ENCODE results near the gene TOR2A.

The TOR2A gene

GRCh38 chr9:127744398-127745110 is 9.5 kb upstream of the TOR2A start:
- DNase-seq: no peak

- peak; percentile 84 for DNase-seq
Observed at GRCh38 chr9:127742435-127743088, 7.5 kb upstream of the TOR2A start.

- peak; percentile 80 for DNase-seq
Observed at GRCh38 chr9:127741831-127742434, 6.8 kb upstream of the TOR2A start.

- no peak for DNase-seq
Observed at GRCh38 chr9:127739614-127740330, 4.7 kb upstream of the TOR2A start.

GRCh38 chr9:127738666-127739065 is 3.6 kb upstream of the TOR2A start:
- no peak for DNase-seq

GRCh38 chr9:127735530-127736185 is 564 bp upstream of the TOR2A start:
- DNase-seq: no peak

- DNase-seq: no peak
Observed at GRCh38 chr9:127734247-127734746, 797 bp downstream of the TOR2A start.

GRCh38 chr9:127733614-127734013 is 1.5 kb downstream of the TOR2A start:
- no peak for DNase-seq

GRCh38 chr9:127732444-127732843 is 2.6 kb downstream of the TOR2A start:
- DNase-seq: no peak

- DNase-seq: no peak
Observed at GRCh38 chr9:127731938-127732337, 3.2 kb downstream of the TOR2A start.

GRCh38 chr9:127730799-127731410 is 4.2 kb downstream of the TOR2A start:
- no peak for DNase-seq

- no peak for DNase-seq
Observed at GRCh38 chr9:127730262-127730661, 4.8 kb downstream of the TOR2A start.

GRCh38 chr9:127729522-127730256 is 5.4 kb downstream of the TOR2A start:
- DNase-seq: no peak

GRCh38 chr9:127728808-127729207 is 6.3 kb downstream of the TOR2A start:
- DNase-seq: no peak

GRCh38 chr9:127726871-127727270 is 8.2 kb downstream of the TOR2A start:
- DNase-seq: no peak

- DNase-seq: no peak
Observed at GRCh38 chr9:127724012-127724411, 11.1 kb downstream of the TOR2A start.

- DNase-seq: no peak
Observed at GRCh38 chr9:127723444-127723843, 11.7 kb downstream of the TOR2A start.

GRCh38 chr9:127723013-127723412 is 12.1 kb downstream of the TOR2A start:
- DNase-seq: no peak

- DNase-seq: no peak
Observed at GRCh38 chr9:127722055-127722745, 12.9 kb downstream of the TOR2A start.

- DNase-seq: no peak
Observed at GRCh38 chr9:127721391-127721821, 13.7 kb downstream of the TOR2A start.

- DNase-seq: no peak
Observed at GRCh38 chr9:127720865-127721227, 14.2 kb downstream of the TOR2A start.

Measured in right kidney (tissue), 1 donor.